GM19438 (cell line): ENCODE data around the gene CPLX4.
A peak's percentile ranks its signal among the peaks of the same experiment; 100 is the strongest.
"Not testable (repeated sequence)": the region's sequence is repeated elsewhere in the genome, so short reads cannot be mapped to it uniquely, and the experiment has no call there.

Source experiments
- ATAC-seq: cut with Tn5 transposase; IDR thresholded peaks from one replicate; pipeline ENCODE4 v1.9.1; 2021; ENCODE audit warnings: low read depth; ENCODE audit not compliant: unreplicated experiment

The CPLX4 gene

DNA sequence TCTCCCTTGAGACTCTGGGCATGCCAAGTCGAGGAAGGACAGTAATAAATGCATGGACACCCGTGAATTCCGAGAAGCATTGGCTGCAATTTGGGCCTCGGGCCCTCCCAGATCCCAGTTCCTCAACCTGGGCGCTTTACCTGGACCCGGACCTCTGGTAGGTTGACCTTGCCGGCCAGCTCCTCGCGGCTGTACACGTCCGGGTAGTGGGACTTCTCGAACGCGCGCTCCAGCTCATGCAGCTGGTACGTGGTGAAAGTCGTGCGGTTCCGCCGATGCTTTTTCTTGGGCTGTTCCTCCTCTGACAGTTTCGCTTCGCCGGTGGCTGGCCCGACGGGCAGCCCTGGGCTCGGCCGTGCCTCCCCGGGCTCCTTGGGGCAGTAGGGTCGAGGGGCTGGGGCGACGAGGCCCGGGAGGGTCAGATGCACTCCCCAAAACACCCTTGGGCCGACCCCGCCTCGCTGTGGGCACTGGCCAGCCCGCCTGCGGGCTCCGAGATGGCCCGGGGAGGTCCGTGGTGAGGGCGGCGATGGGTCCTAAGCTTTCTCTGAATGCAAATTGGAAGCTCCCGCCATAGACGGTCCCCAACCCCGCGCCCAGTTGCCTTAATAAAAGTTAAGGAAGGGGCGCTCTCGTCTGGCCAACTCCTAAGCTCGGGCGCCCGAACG, 46.1 kb downstream of the CPLX4 start:
- ATAC-seq, result no peak

DNA sequence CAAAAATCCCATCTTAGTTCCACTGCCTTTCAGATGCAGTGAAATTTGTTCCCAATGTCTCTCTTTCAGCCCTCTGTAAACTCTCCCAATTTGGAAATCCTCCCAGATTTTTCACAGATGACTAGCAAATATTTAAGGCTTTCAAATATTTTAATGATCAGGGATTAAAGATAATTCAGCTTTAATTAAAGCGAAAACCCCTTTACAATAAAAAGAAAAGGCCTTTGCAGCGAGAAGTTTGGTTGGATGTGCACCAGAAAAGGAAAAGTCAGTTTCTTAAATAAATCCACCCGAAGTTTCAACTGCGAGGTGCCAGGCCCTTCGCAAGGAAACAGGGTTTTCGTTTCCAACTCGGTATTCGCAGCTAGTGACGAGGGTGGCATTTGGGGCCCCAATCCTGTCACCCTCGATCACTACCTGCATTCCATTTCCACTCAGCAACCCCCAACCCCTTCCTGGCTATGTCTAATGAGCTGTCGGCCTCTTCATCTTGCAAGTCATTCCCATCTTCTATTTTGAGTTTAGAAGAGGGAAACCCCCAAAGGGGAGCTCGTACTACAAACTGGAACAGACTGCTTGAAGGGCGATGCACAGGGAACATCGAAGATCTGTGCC, 46.7 kb downstream of the CPLX4 start:
- no peak for ATAC-seq

DNA sequence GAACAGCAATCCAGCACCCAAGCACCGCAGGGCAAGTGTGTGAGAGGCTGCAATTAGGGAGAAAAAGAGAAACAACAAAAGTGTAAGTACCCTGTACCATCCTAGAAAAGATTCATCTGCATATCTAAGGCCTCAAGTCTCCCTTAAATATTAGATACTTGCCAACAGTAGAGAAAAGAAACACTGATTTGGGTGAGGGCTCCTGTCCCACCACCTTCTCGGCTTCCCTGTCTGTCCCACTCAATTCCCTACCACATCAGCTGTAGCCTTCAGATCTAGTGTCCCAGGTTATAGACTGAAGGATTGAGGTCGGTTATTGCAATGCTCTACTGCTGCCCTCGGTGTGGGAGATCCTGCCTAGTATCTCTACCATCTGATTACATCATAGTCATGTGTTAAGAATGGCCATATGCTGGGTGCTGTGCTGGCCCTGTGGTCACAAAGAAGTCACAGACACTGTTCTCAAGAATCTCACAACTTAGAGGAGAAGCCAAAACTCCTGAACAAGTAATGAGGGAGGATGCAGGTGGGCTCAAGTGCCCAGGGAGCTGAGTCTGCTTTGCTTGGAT, 47.7 kb downstream of the CPLX4 start:
- no peak for ATAC-seq

DNA sequence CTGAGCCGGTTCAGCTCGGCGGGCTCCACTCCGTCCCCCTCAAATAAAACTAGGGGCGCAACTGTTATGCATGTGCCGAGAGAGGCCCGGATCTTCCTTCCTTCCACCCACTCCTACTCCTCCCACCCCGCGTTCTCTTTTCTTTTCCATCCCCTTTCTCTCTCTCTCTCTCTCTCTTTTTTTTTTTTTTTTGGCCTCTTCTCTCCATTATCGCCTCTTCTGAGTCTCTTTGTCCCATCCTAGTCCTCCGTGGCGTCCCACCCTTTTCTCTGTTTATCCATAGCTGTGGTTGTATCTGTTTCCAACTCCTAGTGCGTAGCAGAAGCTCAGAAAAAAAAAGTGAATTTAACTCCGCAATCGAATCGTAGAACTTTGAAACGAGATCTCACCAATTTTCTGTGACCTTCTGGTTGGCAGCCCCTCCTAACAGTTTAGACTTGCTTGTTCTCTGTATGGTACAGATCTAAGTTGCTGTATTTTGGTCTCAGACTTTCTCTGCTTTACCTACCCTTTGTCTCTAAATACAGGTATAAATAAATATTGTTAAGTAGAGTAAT, 48.8 kb downstream of the CPLX4 start:
- ATAC-seq, result no peak

DNA sequence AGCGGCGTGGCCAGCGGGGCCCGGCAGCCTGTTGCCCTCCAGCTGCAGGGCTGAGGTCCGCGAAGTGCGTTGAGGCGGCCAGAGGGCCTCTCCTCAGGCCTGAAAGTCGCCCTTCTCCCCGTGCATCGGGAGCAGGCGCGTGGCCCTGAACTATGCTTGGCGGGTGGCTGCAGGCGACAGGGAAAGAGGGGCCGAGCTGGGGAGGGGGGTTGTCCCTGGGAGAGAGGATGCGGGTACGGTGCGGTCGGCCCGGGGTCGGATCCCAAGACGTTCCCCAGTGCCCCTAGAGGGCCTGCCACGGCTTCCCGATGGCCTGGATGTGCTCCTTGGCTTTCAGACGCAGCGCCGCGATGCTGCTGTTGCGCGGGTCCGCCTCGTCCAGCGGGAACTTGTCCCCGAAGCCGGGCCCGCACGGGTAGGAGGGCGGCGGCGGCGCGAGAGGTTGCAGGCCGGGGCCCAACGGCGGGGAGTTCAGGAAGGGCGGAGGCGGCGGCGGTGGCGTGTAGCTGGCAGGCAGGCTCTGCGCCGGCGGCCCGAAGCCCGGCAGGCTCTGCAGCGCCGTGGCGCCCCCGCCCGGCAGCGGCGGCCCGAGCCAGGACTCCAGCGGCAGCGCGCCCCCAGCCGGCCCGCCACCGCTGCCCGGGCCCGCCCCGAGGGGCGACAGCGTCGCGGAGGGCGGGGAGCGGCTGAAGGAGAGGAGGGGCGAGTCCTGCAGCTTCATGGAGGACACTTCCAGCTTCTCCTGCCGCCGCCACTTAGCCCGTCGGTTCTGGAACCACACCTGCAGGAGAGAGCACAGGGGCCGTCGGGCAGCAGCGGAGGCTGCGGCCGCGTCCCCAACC, 49.5 kb downstream of the CPLX4 start:
- peak; percentile 44 for ATAC-seq

DNA sequence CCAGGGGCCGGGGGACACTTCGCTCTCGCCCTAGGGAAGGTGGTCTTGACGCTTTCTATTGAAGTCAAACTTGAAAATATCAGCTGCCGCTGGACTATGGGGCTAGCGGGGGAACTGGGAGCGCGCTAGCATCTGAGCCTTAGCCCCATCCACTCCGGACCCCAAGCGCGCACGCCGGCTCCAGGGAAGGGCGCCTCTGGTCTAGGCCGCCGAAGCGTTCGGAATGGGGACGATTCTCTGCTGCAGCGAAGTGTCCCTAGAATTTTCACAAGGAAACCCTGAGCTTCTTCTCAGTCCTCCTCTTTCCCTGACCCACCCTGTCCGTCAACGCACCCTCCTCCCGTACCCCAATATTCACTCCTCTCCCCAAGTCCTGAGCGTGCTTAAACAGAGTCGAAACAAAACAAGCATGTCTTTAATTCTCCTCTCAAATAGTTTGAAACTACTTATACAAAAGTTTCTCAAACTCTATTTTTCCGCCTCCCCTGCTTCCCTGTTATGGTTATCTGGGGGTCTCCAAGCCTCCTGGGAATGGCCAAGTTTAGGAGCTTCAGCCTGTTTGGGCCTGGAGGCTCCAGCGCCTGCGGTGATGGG, 50.2 kb downstream of the CPLX4 start:
- no peak for ATAC-seq

DNA sequence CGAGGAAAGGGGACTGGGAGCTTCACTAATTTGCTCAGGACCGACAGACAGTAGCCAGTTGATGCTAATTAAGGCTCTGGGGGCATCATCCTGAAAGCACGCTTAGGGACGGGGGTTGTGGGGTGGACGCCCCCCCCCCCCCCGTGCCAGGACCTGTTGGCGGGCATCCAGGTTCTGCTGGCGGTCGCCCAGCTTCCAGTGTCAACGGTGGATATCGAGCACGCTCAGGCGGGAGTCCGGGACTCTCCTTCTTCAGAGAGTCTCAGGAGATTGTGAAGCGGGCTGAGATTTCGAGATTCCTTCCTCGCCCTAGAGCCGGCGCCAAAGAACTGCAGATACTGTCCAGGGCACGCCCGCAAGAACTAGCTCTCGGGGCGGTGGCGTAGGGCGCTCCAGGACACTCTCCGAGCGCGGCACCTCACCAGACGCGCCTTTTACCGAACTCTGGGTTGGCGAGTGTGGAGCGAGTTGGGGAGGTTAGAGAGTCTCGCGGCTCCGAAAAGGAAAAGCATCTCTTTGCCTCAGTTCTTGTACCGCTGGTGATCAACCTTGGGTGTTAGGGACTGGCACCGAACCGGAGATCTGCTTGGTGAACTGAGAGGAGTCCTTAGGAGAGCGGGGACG, 50.8 kb downstream of the CPLX4 start:
- ATAC-seq, result no peak

DNA sequence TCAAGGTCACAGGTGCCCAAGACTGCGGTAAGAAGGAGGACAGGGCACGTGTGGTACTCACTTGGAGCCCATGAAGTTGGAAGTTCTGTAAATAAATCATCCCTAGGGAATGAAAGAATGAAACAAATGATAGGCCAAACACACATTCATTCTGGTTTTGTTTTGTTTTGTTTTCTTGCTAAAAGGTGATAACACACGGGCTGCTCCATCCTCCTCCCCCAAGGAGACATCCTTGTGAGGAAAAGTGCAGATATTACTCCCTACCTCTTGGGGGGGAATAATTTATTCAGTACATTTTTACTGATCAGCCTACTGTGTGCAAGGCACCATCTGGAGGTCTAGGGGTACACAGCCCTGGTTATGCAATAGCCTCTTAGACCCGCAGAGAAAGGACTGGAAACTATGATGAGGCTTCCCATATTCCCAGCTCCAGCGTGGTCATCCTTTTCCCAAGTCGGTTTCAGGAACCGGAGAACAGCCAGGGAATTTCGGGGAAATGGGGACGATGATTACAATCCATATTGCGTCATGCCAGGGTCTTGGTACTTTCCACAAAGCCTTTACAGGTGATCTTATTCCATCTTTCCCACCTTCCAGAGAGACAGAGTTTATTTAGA, 51.5 kb downstream of the CPLX4 start:
- ATAC-seq, result no peak

DNA sequence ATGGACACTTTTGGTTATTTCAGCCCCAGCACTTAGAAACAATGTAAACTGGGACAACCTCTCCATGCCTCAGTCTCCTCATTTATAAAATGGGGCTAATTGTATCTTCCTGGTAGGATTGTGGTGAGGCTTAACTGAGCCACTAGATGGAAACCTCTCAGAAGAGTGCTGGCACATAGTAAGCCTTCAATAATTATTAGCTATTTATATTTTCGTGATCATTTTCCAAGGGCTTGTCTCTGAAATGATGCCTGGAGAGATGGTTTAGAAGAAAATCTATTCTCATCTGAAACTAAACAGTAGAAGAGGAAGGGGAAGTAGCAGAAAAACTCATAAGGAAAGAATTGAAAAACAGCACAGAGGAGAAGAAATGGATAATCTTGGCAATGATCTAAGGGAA, 52.0 kb downstream of the CPLX4 start:
- ATAC-seq, result no peak

DNA sequence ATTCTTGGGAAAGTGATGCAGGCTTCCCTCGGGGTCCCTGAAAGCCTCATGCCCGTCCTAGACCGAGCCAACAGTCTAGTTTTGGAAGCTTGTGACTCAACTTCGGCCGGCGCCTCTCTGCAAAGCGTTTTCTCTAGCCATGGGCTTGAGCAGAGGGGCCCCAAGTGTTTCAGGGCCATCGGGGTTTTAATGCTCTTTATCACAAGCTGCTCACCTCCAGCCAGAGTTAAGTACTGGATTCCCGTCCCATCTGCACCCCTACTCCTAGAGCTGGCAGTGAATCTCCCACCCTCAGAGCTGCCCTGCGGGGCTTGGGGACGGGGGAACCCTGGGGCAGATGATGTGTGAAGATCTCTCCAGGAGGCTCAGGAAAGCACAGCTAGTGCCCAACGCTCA, 52.5 kb downstream of the CPLX4 start:
- ATAC-seq, result no peak

DNA sequence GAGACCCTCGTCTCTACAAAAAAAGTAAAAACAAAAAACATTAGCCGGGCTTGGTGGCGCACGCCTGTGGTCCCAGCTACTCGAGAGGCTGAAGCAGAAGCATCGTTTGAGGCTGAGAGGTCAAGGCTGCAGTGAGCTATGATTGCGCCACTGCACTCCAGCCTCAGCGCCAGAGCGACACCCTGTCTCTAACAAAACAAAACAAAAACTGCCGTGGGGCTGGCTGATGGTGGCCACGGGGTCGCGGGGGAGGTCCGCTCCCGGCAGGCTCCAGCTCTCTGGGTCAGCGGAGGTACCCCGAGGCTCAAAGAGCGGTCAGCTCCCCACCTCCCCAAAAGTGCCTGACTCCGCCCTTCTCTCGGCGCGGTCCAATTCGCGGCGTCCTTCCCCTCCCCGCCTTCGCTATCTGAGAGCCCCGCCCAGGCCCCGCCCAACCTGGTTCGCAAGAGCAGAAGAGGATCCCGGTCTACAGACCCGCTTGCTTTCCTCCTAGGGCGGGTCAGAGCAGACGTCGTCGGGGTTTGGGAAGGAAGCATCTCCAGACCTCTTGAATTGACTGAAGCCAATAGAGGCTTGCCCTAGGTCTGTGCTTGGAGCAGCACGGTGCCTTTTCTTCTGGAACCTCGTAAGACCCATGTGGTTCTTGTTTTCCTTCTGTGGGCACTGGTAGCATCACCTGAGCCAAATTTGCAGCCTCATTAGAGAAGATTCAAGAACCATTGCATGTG, 53.0 kb downstream of the CPLX4 start:
- peak; percentile 59 for ATAC-seq

DNA sequence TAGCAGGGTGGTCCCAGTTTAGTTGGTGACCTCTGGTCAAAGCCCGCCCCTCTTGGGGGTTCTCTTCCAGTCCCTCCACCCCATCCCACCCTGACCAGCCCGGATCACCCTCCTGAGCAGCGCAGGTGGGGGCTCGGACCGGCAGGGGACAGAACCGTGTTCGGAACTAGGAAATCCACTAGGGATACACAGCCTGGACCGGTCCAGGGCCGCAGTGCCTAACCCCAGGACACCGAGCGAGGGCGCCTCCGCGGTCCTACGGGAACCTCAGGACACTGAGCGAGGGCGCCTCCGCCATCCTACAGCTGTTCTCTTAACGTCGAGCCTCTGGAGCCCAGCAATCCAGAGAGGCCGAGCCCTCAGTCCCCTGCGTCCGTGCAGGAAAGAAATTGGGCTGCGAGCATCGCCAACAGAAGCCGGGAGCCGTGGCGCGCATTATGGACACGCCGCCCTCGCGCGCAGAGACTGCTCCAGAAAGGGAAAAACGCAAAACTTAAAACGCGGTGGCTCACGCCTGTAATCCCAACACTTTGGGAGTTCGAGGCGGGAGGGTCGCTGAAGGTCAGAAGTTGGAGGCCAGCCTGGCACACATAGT, 53.7 kb downstream of the CPLX4 start:
- no peak for ATAC-seq

DNA sequence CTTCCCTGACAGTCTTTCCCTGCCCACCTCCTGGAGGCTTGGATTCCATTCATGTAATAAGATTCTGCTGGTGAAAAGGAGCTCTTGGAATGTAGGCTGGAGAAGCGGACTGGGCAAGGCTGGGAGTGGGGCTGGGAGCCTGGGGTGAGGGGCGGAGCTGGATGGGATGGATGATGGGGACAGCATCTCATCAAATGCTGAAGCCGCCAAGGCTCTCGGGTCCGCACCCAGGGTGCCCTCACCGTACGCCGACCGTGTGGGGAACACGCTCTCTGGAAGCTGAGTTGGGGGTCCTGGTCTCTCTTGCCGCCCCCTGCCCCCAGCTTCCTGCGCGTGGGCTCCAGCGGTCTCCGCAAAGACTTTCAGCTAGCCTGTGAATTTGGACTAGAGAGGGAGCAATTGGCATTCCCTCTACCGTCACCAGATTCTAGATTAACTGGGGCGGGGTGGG, 54.3 kb downstream of the CPLX4 start:
- ATAC-seq, result no peak

DNA sequence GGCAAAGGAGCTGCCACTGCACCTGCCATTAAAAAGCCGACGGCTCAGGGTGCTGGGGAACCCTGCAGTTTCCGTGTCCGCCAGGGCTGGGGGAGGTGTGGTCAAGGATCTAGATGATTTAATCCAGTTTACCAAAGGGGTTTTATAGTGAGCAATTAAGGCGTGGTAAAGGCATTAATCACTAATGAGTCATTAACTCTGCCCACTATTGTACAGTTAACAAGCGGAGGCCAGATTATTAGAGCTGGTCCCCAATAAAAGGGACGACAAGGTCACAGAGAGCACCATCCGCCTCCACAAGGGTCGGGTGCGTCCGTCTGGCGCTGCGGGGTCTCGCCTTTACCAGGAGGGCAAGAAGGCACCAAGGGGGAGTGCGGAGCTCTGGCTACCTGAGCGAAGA, 54.8 kb downstream of the CPLX4 start:
- ATAC-seq, result no peak

DNA sequence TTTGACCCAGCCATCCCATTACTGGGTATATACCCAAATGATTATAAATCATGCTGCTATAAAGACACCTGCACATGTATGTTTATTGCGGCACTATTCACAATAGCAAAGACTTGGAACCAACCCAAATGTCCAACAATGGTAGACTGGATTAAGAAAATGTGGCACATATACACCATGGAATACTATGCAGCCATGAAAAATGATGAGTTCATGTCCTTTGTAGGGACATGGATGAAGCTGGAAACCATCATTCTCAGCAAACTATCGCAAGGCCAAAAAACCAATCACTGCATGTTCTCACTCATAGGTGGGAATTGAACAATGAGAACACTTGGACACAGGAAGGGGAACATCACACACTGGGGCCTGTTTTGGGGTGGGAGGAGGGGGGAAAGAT, 56.2 kb downstream of the CPLX4 start:
- ATAC-seq, result not testable (repeated sequence)

DNA sequence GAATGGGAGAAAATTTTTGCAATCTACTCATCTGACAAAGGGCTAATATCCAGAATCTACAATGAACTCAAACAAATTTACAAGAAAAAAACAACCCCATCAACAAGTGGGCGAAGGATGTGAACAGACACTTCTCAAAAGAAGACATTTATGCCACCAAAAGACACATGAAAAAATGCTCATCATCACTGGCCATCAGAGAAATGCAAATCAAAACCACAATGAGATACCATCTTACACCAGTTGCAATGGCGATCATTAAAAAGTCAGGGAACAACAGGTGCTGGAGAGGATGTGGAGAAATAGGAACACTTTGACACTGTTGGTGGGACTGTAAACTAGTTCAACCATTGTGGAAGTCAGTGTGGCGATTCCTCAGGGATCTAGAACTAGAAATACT, 56.6 kb downstream of the CPLX4 start:
- ATAC-seq, result not testable (repeated sequence)

DNA sequence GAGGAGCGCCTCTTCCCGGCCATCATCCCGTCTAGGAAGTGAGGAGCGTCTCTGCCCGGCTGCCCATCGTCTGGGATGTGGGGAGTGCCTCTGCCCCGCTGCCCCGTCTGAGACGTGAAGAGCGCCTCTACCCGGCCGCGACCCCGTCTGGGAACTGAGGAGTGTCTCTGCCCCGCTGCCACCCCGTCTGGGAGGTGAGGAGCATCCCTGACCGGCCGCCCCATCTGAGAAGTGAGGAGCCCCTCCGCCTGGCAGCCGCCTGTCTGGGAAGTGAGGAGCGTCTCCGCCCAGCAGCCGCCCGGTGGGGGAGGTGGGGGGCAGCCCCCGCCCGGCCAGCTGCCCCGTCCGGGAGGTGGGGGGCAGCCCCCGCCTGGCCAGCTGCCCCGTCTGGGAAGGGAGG, 63.0 kb downstream of the CPLX4 start:
- not testable (repeated sequence) for ATAC-seq

DNA sequence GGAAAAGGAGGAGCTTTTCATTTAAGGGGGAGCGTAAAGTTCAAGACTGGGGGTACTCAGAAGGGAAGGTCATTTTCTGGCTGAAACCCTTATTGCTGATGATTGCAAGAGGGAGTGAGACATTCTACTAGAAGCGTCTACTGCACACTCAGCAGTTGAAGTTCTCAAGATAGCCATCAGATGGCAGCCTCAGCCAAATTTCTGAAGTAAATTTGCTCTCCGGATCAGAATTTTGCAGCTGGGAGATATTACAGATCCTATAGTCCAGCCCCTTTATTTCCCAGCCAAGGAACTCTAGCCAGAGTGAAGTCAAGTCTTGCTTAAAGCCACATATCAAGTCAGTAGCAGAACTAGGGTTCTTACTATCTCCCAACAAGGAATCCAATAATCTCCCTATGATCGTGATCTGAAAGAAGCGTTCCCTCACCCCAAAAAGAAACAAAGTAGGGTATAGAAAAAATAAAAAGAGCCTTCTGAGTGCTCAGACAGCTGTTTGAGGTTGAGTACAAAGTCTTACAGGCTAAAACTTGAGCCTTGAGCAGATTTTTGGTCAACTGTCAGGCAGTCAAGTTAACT, 69.2 kb downstream of the CPLX4 start:
- no peak for ATAC-seq
